Endodermal cell (in vitro differentiated cells): ENCODE results near the gene SMOC2. TPM values are rescaled to one million over a fixed set of nuclear protein-coding genes. Genes with fewer than 3 reads are reported as not detected.

ENCODE experiments used
- DNase-seq: peaks from one replicate; pipeline ENCODE4 v3.0.0-alpha.2; 2017
- H3K27ac ChIP-seq: 2 replicates; pipeline ENCODE4 v1.5.1; 2013; ENCODE audit warnings: mild to moderate bottlenecking, low read depth, low read length, moderate library complexity
- H3K27me3 ChIP-seq: 2 replicates; pipeline ENCODE4 v1.6.1; 2013; ENCODE audit warnings: mild to moderate bottlenecking, low read length, moderate library complexity; ENCODE audit not compliant: insufficient read depth, control insufficient read depth, poor library complexity, severe bottlenecking
- H3K36me3 ChIP-seq: 2 replicates; pipeline ENCODE4 v1.7.0; 2013; ENCODE audit warnings: mild to moderate bottlenecking, low read length, moderate library complexity; ENCODE audit not compliant: control insufficient read depth, insufficient read depth
- H3K4me1 ChIP-seq: one replicate; pipeline ENCODE4 v1.7.0; 2013; ENCODE audit warnings: low read length; ENCODE audit not compliant: control insufficient read depth, insufficient read depth
- H3K4me3 ChIP-seq: 2 replicates; pipeline ENCODE4 v1.5.1; 2013; ENCODE audit warnings: mild to moderate bottlenecking, low read length, moderate library complexity
- H3K9ac ChIP-seq: 2 replicates; pipeline ENCODE4 v1.6.1; 2013; ENCODE audit warnings: mild to moderate bottlenecking, low read length, moderate library complexity; ENCODE audit not compliant: poor library complexity, severe bottlenecking; ENCODE audit errors: extremely low read depth
- H3K9me3 ChIP-seq: 2 replicates; pipeline ENCODE4 v1.6.1; 2013; ENCODE audit warnings: mild to moderate bottlenecking, low read length, moderate library complexity; ENCODE audit not compliant: control insufficient read depth
- H3K27ac Mint-ChIP-seq: 2 replicates; pipeline ENCODE4 v1.8.0; 2020; ENCODE audit warnings: mixed read lengths
- H3K27me3 Mint-ChIP-seq: 2 replicates; pipeline ENCODE4 v1.8.0; 2021; ENCODE audit warnings: mild to moderate bottlenecking, mixed read lengths; ENCODE audit not compliant: insufficient read depth
- H3K36me3 Mint-ChIP-seq: 2 replicates; pipeline ENCODE4 v1.8.0; 2020; ENCODE audit warnings: low read depth, mixed read lengths
- H3K4me1 Mint-ChIP-seq: 2 replicates; pipeline ENCODE4 v1.8.0; 2020; ENCODE audit warnings: mixed read lengths
- H3K4me3 Mint-ChIP-seq: 2 replicates; pipeline ENCODE4 v1.8.0; 2020; ENCODE audit warnings: mild to moderate bottlenecking, moderate library complexity, mixed read lengths
- H3K9me3 Mint-ChIP-seq: 2 replicates; pipeline ENCODE4 v1.8.0; 2020; ENCODE audit warnings: mild to moderate bottlenecking, mixed read lengths
- CTCF ChIP-seq: fragments of 200-600 bp; sonication (generic); conservative IDR thresholded peaks from 2 replicates; pipeline ENCODE4 v1.5.0; 2021; ENCODE audit warnings: antibody characterized with exemption, mild to moderate bottlenecking
- WGBS, 2 experiments: methylation state at CpG; one replicate each; pipeline versions ENCODE4 v1.1.5 to v1.1.7; 2013; ENCODE audit warnings: missing lambda C conversion rate in 2 of 2, mixed read lengths in 1 of 2; ENCODE audit not compliant: insufficient coverage in 1 of 2, insufficient read length in 1 of 2; 5-methylcytosine and 5-hydroxymethylcytosine counted together
- total RNA-seq, 2 donors: library from RNA; stranded (reverse); fragmentation: NEBNext Ultra II Directional in 1 of 2; extraction: Animal tissue kit (Norgen Biotek cat#: 25700) in 1 of 2; gene quantifications; 2 replicates in 1 of 2; 3 replicates in 1 of 2; pipeline ENCODE4 v1.2.1, GENCODE V29; 2021

Gene SMOC2
- total RNA-seq, 2 donors from 2014 or later: 0.20 TPM; not detected in 1

GRCh38 chr6:168671863-168672546 is 231.0 kb downstream of the SMOC2 start:
- no peaks in the 10 kb centered on the region for H3K27me3 Mint-ChIP-seq
- WGBS, 2 experiments: 91 to 100% methylated on average over 7 to 10 of the region's 10 CpGs
- no peak overlapping the region for H3K27ac ChIP-seq
- no peaks in the 10 kb centered on the region for H3K4me1 ChIP-seq
- H3K4me3 ChIP-seq: no peak overlapping the region
- no peak overlapping the region for H3K27ac Mint-ChIP-seq
- H3K4me3 Mint-ChIP-seq: no peak overlapping the region
- no peaks in the 10 kb centered on the region for H3K36me3 Mint-ChIP-seq
- H3K27me3 ChIP-seq: no peaks in the 10 kb centered on the region
- no peak for TF ChIP-seq CTCF
- no peaks in the 10 kb centered on the region for H3K36me3 ChIP-seq
- peaks cover 6% of the 10 kb centered on the region for H3K4me1 Mint-ChIP-seq
- H3K9me3 ChIP-seq: no peaks in the 10 kb centered on the region
- no peak for DNase-seq
- H3K9ac ChIP-seq: no peak overlapping the region
- H3K9me3 Mint-ChIP-seq: no peaks in the 10 kb centered on the region

GRCh38 chr6:168674595-168674994 is 233.6 kb downstream of the SMOC2 start:
- WGBS, 2 experiments: 92 to 100% methylated on average over 3 to 7 of the region's 7 CpGs

GRCh38 chr6:168675375-168675774 is 234.4 kb downstream of the SMOC2 start:
- no peaks in the 10 kb centered on the region for H3K9me3 ChIP-seq
- no peak overlapping the region for H3K9ac ChIP-seq
- no peak for DNase-seq
- H3K27me3 ChIP-seq: no peaks in the 10 kb centered on the region
- Mint-ChIP-seq H3K27ac (no peak overlapping the region), H3K27me3 (no peaks in the 10 kb centered on the region), H3K36me3 (no peaks in the 10 kb centered on the region), H3K9me3 (peaks cover 8% of the 10 kb centered on the region), H3K4me1 (peaks cover 9% of the 10 kb centered on the region), H3K4me3 (no peak overlapping the region)
- H3K27ac ChIP-seq: no peak overlapping the region
- H3K36me3 ChIP-seq: no peaks in the 10 kb centered on the region
- TF ChIP-seq CTCF: no peak
- no peaks in the 10 kb centered on the region for H3K4me1 ChIP-seq
- 76% methylated on average over 11 of the region's 11 CpGs for WGBS, 2 experiments
- no peak overlapping the region for H3K4me3 ChIP-seq

More at GRCh38 chr6:168674595-168674994, 233.6 kb downstream of the SMOC2 start:
- Mint-ChIP-seq H3K27me3 (no peaks in the 10 kb centered on the region), H3K9me3 (peaks cover under 1% of the 10 kb centered on the region), H3K4me1 (peaks cover 9% of the 10 kb centered on the region), H3K36me3 (no peaks in the 10 kb centered on the region), H3K27ac (no peak overlapping the region), H3K4me3 (no peak overlapping the region)
- Histone ChIP-seq H3K9ac (no peak overlapping the region), H3K9me3 (no peaks in the 10 kb centered on the region), H3K36me3 (no peaks in the 10 kb centered on the region), H3K27me3 (no peaks in the 10 kb centered on the region), H3K4me3 (no peak overlapping the region), H3K27ac (no peak overlapping the region), H3K4me1 (no peaks in the 10 kb centered on the region)
- TF ChIP-seq CTCF: no peak
- no peak for DNase-seq
